ENCODE data around the gene PIGS. TPM values are rescaled to one million over a fixed set of nuclear protein-coding genes. Genes with fewer than 3 reads are reported as not detected.

PIGS gene
- total and polyA plus RNA-seq, 9 of the 15 experiments (the other 6 are each of a cell fraction or from before 2014, with no cell fraction given), result 47.5 to 138 (median 57.6) TPM

DNA sequence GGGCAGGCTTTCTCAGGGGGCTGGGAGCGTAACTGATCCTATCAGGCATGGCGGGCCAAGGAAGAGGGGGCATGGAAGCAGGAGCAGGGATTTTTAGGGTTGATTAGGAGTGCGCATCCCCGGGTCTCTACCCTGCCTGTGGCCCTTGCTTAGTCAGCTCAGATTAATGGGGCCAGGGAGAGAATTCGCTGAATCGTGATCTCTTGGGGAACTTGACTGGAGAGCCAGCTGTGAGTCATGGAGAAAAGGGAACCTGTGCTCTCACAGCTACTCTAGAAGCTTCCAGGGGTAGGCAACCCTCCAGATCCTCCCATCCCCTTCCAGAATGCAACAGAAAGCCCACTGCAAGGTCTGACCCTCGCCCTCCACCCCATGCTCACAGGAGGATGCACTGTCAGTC is 61.5 kb downstream of the PIGS start:
- 0% methylated on average over 7 of the region's 7 CpGs for WGBS (ENCODE audit: insufficient coverage, low coverage, missing lambda C conversion rate)
- H2AFZ ChIP-seq (ENCODE audit: low read depth, low read length), result no peak overlapping the region
- ATAC-seq (no peak), DNase-seq (ENCODE audit: extremely low read depth in 1 of 4, low spot score in 3 of 4) (no peak), FAIRE-seq (no peak)
- TF ChIP-seq ZNF3 (CRISPR knock-in tag; IDR thresholded peaks at IDR 0.05) (no peak), SREBF2 (CRISPR knock-in tag; IDR thresholded peaks at IDR 0.05) (no peak), HDAC2 (IDR thresholded peaks at IDR 0.05) (no peak), FIP1L1 (IDR thresholded peaks at IDR 0.05; ENCODE audit: low read depth, low read length, poor library complexity, severe bottlenecking) (no peak), SMC3 (conservative IDR thresholded peaks at IDR 0.05; ENCODE audit: insufficient read depth, low read depth, low read length) (no peak), ZBED1 (IDR thresholded peaks at IDR 0.05) (no peak)
- TF ChIP-seq, protein P1, sequence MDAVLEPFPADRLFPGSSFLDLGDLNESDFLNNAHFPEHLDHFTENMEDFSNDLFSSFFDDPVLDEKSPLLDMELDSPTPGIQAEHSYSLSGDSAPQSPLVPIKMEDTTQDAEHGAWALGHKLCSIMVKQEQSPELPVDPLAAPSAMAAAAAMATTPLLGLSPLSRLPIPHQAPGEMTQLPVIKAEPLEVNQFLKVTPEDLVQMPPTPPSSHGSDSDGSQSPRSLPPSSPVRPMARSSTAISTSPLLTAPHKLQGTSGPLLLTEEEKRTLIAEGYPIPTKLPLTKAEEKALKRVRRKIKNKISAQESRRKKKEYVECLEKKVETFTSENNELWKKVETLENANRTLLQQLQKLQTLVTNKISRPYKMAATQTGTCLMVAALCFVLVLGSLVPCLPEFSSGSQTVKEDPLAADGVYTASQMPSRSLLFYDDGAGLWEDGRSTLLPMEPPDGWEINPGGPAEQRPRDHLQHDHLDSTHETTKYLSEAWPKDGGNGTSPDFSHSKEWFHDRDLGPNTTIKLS (IDR thresholded peaks at IDR 0.05; ENCODE audit: borderline replicate concordance, low read depth), result no peak
- no peaks in the 10 kb centered on the region for H3K9me3 ChIP-seq (replicated peaks; ENCODE audit: control insufficient read depth, insufficient read depth, low read depth, low read length)
- H4K20me1 ChIP-seq (replicated peaks; ENCODE audit: control insufficient read depth, insufficient read depth, low read length), result peaks cover 15% of the 10 kb centered on the region
- ChIA-PET CTCF (ENCODE audit: low intra/inter-chr PET ratio) (no interaction called here), POLR2A (interaction anchor here (2.3 kb wide), 1 partner anchor 11 kb away, joined by 7 read pairs; no protein-coding TSS in a partner anchor)
- peaks cover 31 to 76% of the 10 kb centered on the region in 2 experiments for H3K27me3 ChIP-seq (ENCODE audit: control insufficient read depth in 2 of 2, insufficient read depth in 2 of 2, low read length in 2 of 2)
- intact Hi-C loops (cut with micrococcal nuclease), result loop anchor here (5.0 kb wide), 1 partner anchor 38 kb away; no protein-coding TSS in a partner anchor
- H3K36me3 ChIP-seq (ENCODE audit: control insufficient read depth, insufficient read depth, low read length), result no peaks in the 10 kb centered on the region
- no peaks in the 10 kb centered on the region for H3K9me1 ChIP-seq (ENCODE audit: control insufficient read depth, insufficient read depth, low read length)
- H3K9ac ChIP-seq (ENCODE audit: insufficient read depth in 1 of 2, low read depth in 2 of 2, low read length in 2 of 2), result no peak overlapping the region
- no peak overlapping the region for H3K4me2 ChIP-seq (ENCODE audit: insufficient read depth, low read length)
- H3K4me1 ChIP-seq (replicated peaks in 1 of 2; ENCODE audit: control insufficient read depth in 2 of 2, insufficient read depth in 2 of 2, low read length in 2 of 2), result peaks cover 0 to 20% of the 10 kb centered on the region in 2 experiments; a peak in 2 of 5 replicates
- in situ Hi-C loops (cut with MboI), result no loop called here
- H3K4me3 ChIP-seq, result no peak overlapping the region
- H3K79me2 ChIP-seq (ENCODE audit: control insufficient read depth, insufficient read depth, low read length), result no peaks in the 10 kb centered on the region
- no peak overlapping the region for H3K27ac ChIP-seq (ENCODE audit: extremely low read depth, low read depth, low read length)
- no TSS peak for BruUV-seq (replicated peaks)
